ENCODE results near the gene FBXL17.

GRCh38 chr5:108093186-108093585 lies 288.7 kb downstream of the FBXL17 start:
- peak; percentile 29; the same call in 1 of the 2 replicates for TF ChIP-seq CTCF (IDR thresholded peaks at IDR 0.05; ENCODE audit: low read depth, low read length)
- no peak for TF ChIP-seq EZH2phosphoT487 (IDR thresholded peaks at IDR 0.05; ENCODE audit: low read depth)

All from OCI-LY3 (cell line).